Raji (cell line): Measurements from ENCODE around the gene BCAM.

Experiments used
- POLR2A ChIP-seq: IDR thresholded peaks from 2 replicates; pipeline ENCODE4 v1.6.1; 2011; ENCODE audit warnings: low read depth, low read length, control low read depth; ENCODE audit not compliant: insufficient read depth

The BCAM gene

DNA sequence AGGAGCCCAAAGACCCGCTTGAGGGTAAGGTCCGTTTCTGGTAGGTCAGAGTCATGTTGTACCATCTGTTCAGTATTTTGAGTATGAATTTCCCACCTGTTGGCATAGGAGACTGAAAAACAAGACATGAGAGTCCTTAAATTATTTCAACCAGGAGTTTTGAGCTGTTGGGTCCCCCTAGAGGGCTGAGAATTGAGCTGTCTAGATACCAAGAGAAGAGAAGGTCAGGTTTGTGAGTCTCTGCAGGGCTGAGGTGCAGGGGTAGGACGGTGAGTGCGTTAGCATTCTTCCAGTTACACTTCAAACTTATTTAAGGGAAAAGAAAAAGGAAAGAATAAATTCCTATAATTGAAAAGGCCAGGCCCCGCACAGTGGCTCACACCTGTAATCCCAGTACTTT is 26.2 kb upstream of the BCAM start:
- TF ChIP-seq POLR2A: no peak

DNA sequence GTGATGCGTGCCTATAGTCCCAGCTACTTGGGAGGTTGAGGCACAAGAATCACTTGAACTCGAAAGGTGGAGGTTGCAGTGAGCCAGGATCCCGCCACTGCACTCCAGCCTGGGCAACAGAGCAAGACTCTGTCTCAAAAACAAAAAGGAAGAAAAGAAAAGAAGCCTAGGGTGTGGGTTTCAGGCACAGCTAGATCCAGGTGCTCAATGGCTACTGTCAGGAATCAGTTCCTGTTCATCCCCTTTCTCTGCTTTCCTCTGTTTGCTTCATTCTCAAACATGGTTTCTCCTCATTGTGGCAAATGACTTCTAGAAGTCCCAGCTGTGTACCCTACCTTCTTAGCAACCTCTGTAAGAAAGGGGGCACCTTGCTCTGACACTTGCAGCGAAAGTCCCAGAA is 25.4 kb upstream of the BCAM start:
- no peak for TF ChIP-seq POLR2A

DNA sequence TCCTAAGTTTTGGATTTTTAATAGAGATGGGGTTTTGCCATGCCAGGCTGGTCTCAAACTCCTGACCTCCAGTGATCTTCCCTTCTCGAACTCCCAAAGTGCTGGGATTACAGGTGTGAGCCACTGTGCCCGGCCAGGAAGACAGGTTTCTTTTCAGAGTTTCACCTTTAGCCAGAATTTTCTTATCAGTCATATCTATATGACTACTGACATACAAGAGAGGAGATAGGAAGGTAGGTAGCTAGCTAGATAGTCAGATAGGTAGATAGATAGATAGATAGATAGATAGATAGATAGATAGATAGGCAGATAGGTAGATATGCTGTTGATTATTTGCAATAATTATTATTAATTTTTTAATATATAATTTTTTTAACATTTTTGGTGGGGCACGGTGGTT is 23.6 kb upstream of the BCAM start:
- no peak for TF ChIP-seq POLR2A

GRCh38 chr19:44785993-44786392 is 22.9 kb upstream of the BCAM start:
- TF ChIP-seq POLR2A: no peak

DNA sequence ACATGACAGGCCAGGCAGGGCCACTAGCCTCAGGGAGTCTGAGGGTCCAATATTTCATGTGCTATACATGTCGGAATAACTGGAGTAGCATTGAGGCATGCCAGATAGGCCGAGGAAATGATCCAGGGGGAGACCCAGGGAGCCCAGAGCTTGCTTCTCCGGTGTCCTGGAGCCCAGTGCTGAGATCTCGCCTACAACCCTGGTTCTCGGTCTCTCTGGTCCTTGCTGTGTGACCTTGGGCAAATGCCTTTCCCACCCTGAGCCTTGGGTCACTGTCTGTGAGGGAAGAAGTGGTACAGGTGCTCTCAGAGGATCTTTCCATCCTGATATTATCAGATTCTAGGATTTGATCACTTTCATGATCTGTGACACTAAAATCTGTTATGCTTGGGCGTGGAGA is 19.9 kb upstream of the BCAM start:
- no peak for TF ChIP-seq POLR2A

DNA sequence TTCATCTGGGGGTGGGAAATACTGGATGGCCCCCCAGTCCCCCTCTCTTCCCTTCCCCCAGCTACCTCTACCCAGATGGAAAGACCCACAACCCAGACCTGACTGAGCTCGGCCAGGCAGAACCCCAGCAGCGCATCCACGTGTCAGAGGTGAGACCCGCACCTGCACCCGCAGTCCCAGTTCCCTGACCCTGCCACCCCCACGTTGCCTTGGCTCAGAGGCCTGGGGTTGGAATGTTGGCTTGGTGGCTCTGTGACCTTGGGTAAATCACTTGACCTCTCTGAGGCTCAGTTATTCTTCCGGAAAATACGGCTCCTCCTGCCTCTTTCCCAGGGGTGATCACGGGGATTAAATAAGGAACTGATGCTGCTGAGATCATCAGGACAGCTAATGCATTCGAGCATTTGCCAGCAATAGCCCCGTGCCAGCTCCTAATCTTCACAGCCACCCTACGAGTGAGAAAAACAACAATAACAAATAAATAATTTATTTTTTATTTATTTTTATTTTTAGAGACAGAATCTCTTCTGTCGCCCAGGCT is 18.9 kb upstream of the BCAM start:
- no peak for TF ChIP-seq POLR2A

DNA sequence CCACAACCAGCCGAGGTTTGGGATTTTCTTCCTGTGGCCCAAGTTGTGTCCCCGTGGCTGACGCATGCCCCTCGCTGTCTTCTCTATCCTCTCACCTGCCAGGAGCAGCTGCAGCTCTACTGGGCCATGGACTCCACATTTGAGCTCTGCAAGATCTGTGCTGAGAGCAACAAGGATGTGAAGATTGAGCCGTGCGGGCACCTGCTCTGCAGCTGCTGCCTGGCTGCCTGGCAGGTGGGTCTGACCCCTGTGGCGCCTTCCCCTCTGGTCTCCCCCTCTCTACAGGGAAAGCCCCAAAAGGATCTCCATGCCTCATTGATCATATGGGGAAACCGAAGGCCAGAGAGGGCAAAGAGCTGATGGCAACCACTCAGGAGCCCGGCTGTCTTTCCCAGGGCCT is 16.6 kb upstream of the BCAM start:
- no peak for TF ChIP-seq POLR2A

GRCh38 chr19:44794610-44795009 is 14.3 kb upstream of the BCAM start:
- TF ChIP-seq POLR2A: no peak

- TF ChIP-seq POLR2A: no peak
Observed at GRCh38 chr19:44795398-44795987, 13.4 kb upstream of the BCAM start.

GRCh38 chr19:44796701-44797115 is 12.2 kb upstream of the BCAM start:
- TF ChIP-seq POLR2A: no peak

DNA sequence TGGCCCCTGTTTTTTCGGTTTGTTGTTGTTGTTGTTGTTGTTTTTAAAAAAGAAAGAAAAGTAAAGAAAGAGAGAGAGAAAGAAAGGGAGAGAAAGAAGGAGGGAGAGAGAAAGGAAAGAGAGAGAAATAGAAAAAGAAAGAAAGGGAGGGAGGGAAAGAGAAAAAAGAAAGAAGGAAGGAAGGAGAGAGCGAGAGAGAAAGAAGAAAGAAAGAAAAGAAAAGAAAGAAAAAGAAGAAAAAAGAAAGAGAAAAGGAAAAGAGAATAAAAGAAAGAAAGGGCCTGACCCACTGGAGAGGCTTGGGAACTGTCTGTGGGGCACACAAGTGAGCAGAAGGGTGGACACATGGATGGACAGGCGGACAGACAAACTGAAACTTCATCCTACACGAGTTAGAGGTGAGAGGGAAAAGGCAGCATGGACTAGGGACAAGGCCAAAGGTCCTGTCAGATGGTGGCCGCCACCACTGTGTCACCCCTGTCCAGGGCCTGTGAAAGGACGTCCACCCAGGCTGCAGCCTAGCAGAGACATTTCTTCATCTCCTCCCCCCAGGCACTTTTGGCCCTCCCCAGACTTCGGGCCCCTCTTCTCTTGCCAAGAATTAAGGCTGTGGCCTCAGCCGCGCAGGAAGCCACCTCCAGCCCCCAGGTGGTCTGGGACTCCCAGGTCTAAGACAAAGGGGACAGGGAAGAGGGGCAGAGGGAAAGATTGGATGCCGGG is 9.1 kb upstream of the BCAM start:
- no peak for TF ChIP-seq POLR2A

DNA sequence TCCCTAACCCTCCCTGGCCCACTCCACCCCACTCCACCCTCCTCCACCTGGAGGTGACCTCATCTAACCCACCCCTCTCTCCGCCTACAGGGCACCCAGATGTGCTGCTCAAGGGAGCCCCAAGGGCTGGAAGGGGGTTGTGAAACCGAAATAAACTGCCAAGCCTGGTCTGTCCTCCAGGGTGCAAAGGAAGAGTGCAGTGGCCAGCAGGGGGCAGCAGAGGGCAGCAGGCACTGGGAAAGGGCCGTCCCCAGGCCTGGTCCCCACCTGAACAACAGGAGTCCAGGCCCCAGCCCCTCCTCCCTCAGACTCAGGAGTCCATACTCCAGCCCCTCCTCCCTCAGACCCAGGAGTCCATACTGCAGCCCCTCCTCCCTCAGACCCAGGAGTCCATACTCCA is 8.4 kb upstream of the BCAM start:
- no peak for TF ChIP-seq POLR2A

- TF ChIP-seq POLR2A: no peak
Observed at GRCh38 chr19:44803442-44804428, 5.2 kb upstream of the BCAM start.

DNA sequence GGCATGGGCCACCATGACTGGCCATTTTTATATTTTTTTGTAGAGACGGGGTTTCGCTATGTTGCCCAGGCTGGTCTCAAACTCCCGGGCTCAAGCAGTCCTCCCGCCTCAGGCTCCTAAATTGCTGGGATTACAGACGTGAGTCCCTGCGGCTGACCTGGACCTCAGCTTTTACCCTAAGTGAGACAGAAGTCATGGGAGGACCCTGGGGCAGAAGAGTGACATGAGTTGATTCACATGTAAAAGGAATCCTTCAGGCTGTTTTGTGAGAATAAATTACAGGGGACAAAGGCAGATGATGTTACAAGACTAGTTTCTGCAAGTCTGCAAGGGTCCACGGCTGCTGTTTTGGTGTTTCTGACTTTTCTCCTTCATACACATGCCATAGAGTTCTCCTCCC is 2.6 kb upstream of the BCAM start:
- TF ChIP-seq POLR2A: no peak

- no peak for TF ChIP-seq POLR2A
Observed at GRCh38 chr19:44807162-44807561, 1.7 kb upstream of the BCAM start.
